ENCODE results near the gene OR7C1.

DNA sequence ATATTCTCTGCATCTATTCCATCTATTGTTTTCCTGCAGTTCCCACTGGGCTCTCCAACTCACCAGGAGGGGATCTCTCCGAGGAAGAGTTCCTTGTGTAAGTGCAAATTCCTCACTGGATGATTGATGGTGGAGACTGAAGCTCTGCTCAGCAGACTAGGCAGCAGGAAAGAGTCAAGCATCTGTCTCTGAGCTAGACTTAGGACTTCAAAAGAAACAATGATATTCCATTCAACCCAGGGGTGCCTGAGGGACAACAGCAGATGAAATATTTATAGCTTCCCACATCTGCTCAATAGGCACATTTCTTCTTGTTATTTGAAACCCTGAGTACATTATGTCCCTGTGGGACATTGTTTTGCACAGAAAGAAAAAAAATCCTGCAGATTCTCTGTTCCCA lies at the start of gene OR7C1, which contains the start of gene OR7A5:
- no peak for TF ChIP-seq POLR2A (IDR thresholded peaks at IDR 0.05)
- TF ChIP-seq, protein P1, sequence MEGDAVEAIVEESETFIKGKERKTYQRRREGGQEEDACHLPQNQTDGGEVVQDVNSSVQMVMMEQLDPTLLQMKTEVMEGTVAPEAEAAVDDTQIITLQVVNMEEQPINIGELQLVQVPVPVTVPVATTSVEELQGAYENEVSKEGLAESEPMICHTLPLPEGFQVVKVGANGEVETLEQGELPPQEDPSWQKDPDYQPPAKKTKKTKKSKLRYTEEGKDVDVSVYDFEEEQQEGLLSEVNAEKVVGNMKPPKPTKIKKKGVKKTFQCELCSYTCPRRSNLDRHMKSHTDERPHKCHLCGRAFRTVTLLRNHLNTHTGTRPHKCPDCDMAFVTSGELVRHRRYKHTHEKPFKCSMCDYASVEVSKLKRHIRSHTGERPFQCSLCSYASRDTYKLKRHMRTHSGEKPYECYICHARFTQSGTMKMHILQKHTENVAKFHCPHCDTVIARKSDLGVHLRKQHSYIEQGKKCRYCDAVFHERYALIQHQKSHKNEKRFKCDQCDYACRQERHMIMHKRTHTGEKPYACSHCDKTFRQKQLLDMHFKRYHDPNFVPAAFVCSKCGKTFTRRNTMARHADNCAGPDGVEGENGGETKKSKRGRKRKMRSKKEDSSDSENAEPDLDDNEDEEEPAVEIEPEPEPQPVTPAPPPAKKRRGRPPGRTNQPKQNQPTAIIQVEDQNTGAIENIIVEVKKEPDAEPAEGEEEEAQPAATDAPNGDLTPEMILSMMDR (IDR thresholded peaks at IDR 0.05) = no peak
